ENCODE data around the gene RNF39. TPM values are rescaled to one million over a fixed set of nuclear protein-coding genes. Genes with fewer than 3 reads are reported as not detected.
A peak's percentile ranks its signal among the peaks of the same experiment; 100 is the strongest.

The RNF39 gene
- total RNA-seq, 3 donors from 2014 or later, result not detected

- no peaks in the 10 kb centered on the region for H3K9me3 Mint-ChIP-seq
- H3K36me3 Mint-ChIP-seq (ENCODE audit: insufficient read depth), result no peaks in the 10 kb centered on the region
- H3K4me3 Mint-ChIP-seq, result peak overlapping the region; percentile 82
- H3K27me3 Mint-ChIP-seq (ENCODE audit: low read depth), result peaks cover 44% of the 10 kb centered on the region
- DNase-seq, result no peak
- H3K4me1 Mint-ChIP-seq (ENCODE audit: low read depth), result peaks cover 46% of the 10 kb centered on the region
- peak; percentile 3 to 9 for ATAC-seq
Observed at GRCh38 chr6:30102414-30102969, 26.9 kb upstream of the RNF39 start.

- Mint-ChIP-seq H3K27me3 (ENCODE audit: low read depth) (peaks cover 43% of the 10 kb centered on the region), H3K36me3 (ENCODE audit: insufficient read depth) (no peaks in the 10 kb centered on the region), H3K4me3 (peak overlapping the region; percentile 72), H3K9me3 (no peaks in the 10 kb centered on the region), H3K4me1 (ENCODE audit: low read depth) (peaks cover 49% of the 10 kb centered on the region)
- peak; percentile 62 to 66 for ATAC-seq
- peak; percentile 46 for DNase-seq
Observed at GRCh38 chr6:30101444-30102413, 26.2 kb upstream of the RNF39 start.

GRCh38 chr6:30100585-30101443, 25.2 kb upstream of the RNF39 start:
- peak overlapping the region; percentile 72 for H3K4me3 Mint-ChIP-seq
- ATAC-seq, result peak in 1 of 2 donors; percentile 9
- peaks cover 42% of the 10 kb centered on the region for H3K27me3 Mint-ChIP-seq (ENCODE audit: low read depth)
- no peaks in the 10 kb centered on the region for H3K36me3 Mint-ChIP-seq (ENCODE audit: insufficient read depth)
- H3K9me3 Mint-ChIP-seq, result no peaks in the 10 kb centered on the region
- peaks cover 49% of the 10 kb centered on the region for H3K4me1 Mint-ChIP-seq (ENCODE audit: low read depth)
- no peak for DNase-seq

- no peak for ATAC-seq
- Mint-ChIP-seq H3K27me3 (ENCODE audit: low read depth) (peaks cover 45% of the 10 kb centered on the region), H3K9me3 (no peaks in the 10 kb centered on the region), H3K4me3 (peak overlapping the region; percentile 56), H3K36me3 (ENCODE audit: insufficient read depth) (no peaks in the 10 kb centered on the region), H3K4me1 (ENCODE audit: low read depth) (peaks cover 49% of the 10 kb centered on the region)
- no peak for DNase-seq
Observed at GRCh38 chr6:30100154-30100553, 24.6 kb upstream of the RNF39 start.

GRCh38 chr6:30097902-30098768, 22.6 kb upstream of the RNF39 start:
- peaks cover 51% of the 10 kb centered on the region for H3K27me3 Mint-ChIP-seq (ENCODE audit: low read depth)
- H3K9me3 Mint-ChIP-seq, result no peaks in the 10 kb centered on the region
- ATAC-seq (no peak), DNase-seq (no peak)
- H3K36me3 Mint-ChIP-seq (ENCODE audit: insufficient read depth), result no peaks in the 10 kb centered on the region
- peaks cover 43% of the 10 kb centered on the region for H3K4me1 Mint-ChIP-seq (ENCODE audit: low read depth)
- H3K4me3 Mint-ChIP-seq, result no peak overlapping the region

- peaks cover 58% of the 10 kb centered on the region for H3K27me3 Mint-ChIP-seq (ENCODE audit: low read depth)
- no peak overlapping the region for H3K4me3 Mint-ChIP-seq
- H3K9me3 Mint-ChIP-seq, result no peaks in the 10 kb centered on the region
- ATAC-seq (no peak), DNase-seq (no peak)
- H3K36me3 Mint-ChIP-seq (ENCODE audit: insufficient read depth), result no peaks in the 10 kb centered on the region
- H3K4me1 Mint-ChIP-seq (ENCODE audit: low read depth), result peaks cover 34% of the 10 kb centered on the region
Observed at GRCh38 chr6:30096829-30097228, 21.3 kb upstream of the RNF39 start.

- Mint-ChIP-seq H3K4me3 (no peak overlapping the region), H3K36me3 (ENCODE audit: insufficient read depth) (peaks cover 4% of the 10 kb centered on the region), H3K9me3 (no peaks in the 10 kb centered on the region), H3K27me3 (ENCODE audit: low read depth) (peaks cover 62% of the 10 kb centered on the region), H3K4me1 (ENCODE audit: low read depth) (peaks cover 14% of the 10 kb centered on the region)
- ATAC-seq (no peak), DNase-seq (no peak)
Observed at GRCh38 chr6:30093951-30094661, 18.5 kb upstream of the RNF39 start.

- Mint-ChIP-seq H3K9me3 (no peaks in the 10 kb centered on the region), H3K4me3 (no peak overlapping the region), H3K27me3 (ENCODE audit: low read depth) (peaks cover 58% of the 10 kb centered on the region), H3K36me3 (ENCODE audit: insufficient read depth) (peaks cover 4% of the 10 kb centered on the region), H3K4me1 (ENCODE audit: low read depth) (peaks cover 8% of the 10 kb centered on the region)
- no peak for DNase-seq
- ATAC-seq, result no peak
Observed at GRCh38 chr6:30092852-30093543, 17.4 kb upstream of the RNF39 start.

- Mint-ChIP-seq H3K4me3 (no peak overlapping the region), H3K27me3 (ENCODE audit: low read depth) (peaks cover 62% of the 10 kb centered on the region), H3K36me3 (ENCODE audit: insufficient read depth) (peaks cover 4% of the 10 kb centered on the region), H3K9me3 (no peaks in the 10 kb centered on the region), H3K4me1 (ENCODE audit: low read depth) (no peaks in the 10 kb centered on the region)
- DNase-seq, result no peak
- ATAC-seq, result no peak
Observed at GRCh38 chr6:30091577-30092381, 16.2 kb upstream of the RNF39 start.

- Mint-ChIP-seq H3K36me3 (ENCODE audit: insufficient read depth) (peaks cover 4% of the 10 kb centered on the region), H3K27me3 (ENCODE audit: low read depth) (peaks cover 51% of the 10 kb centered on the region), H3K4me3 (no peak overlapping the region), H3K9me3 (no peaks in the 10 kb centered on the region), H3K4me1 (ENCODE audit: low read depth) (no peaks in the 10 kb centered on the region)
- DNase-seq, result no peak
- ATAC-seq, result no peak
Observed at GRCh38 chr6:30087876-30088275, 12.3 kb upstream of the RNF39 start.

- H3K9me3 Mint-ChIP-seq, result no peaks in the 10 kb centered on the region
- peaks cover 38% of the 10 kb centered on the region for H3K4me1 Mint-ChIP-seq (ENCODE audit: low read depth)
- no peak for ATAC-seq
- H3K36me3 Mint-ChIP-seq (ENCODE audit: insufficient read depth), result peaks cover 3% of the 10 kb centered on the region
- no peak for DNase-seq
- no peak overlapping the region for H3K4me3 Mint-ChIP-seq
- H3K27me3 Mint-ChIP-seq (ENCODE audit: low read depth), result peaks cover 40% of the 10 kb centered on the region
Observed at GRCh38 chr6:30077218-30077617, 1.6 kb upstream of the RNF39 start.
